ENCODE measurements around the gene TNFRSF6B. TPM values are rescaled to one million over a fixed set of nuclear protein-coding genes. Genes with fewer than 3 reads are reported as not detected.

Gene TNFRSF6B
- total and polyA plus RNA-seq, 2 of the 4 experiments (the other 2 are of a cell fraction) = 1.3 to 11.0 TPM

GRCh38 chr20:63653041-63653973 is 43.1 kb upstream of the TNFRSF6B start, which contains the start of gene STMN3 (continued):
- TF ChIP-seq USF2 (IDR thresholded peaks at IDR 0.05; ENCODE audit: low read depth, low read length) (no peak), RFX5 (IDR thresholded peaks at IDR 0.05; ENCODE audit: low read depth, low read length) (no peak)
